Measurements from ENCODE around the gene CARS2.
"Not testable (repeated sequence)": the region's sequence is repeated elsewhere in the genome, so short reads cannot be mapped to it uniquely, and the experiment has no call there.

The CARS2 gene

GRCh38 chr13:110638814-110639806 is 66.8 kb downstream of the CARS2 start:
- DNase-seq (ENCODE audit: low read depth in 3 of 3), result no peak

- no peak for DNase-seq (ENCODE audit: low read depth in 3 of 3)
Measured at GRCh38 chr13:110638257-110638656, 67.7 kb downstream of the CARS2 start.

GRCh38 chr13:110637747-110638146 is 68.2 kb downstream of the CARS2 start:
- DNase-seq (ENCODE audit: low read depth in 3 of 3), result no peak

GRCh38 chr13:110637275-110637674 is 68.6 kb downstream of the CARS2 start:
- DNase-seq (ENCODE audit: low read depth in 3 of 3), result no peak

GRCh38 chr13:110636701-110637201 is 69.2 kb downstream of the CARS2 start:
- no peak for DNase-seq (ENCODE audit: low read depth in 3 of 3)

- no peak for DNase-seq (ENCODE audit: low read depth in 3 of 3)
Measured at GRCh38 chr13:110636053-110636475, 69.9 kb downstream of the CARS2 start.

GRCh38 chr13:110635405-110636002 is 70.4 kb downstream of the CARS2 start:
- no peak for DNase-seq (ENCODE audit: low read depth in 3 of 3)

GRCh38 chr13:110634558-110634957 is 71.4 kb downstream of the CARS2 start:
- DNase-seq (ENCODE audit: low read depth in 3 of 3), result no peak

GRCh38 chr13:110633776-110634175 is 72.1 kb downstream of the CARS2 start:
- no peak for DNase-seq (ENCODE audit: low read depth in 3 of 3)

- not testable (repeated sequence) for DNase-seq (ENCODE audit: low read depth in 3 of 3)
Measured at GRCh38 chr13:110632255-110632654, 73.7 kb downstream of the CARS2 start.

GRCh38 chr13:110630566-110631119 is 75.3 kb downstream of the CARS2 start:
- no peak for DNase-seq (ENCODE audit: low read depth in 3 of 3)

GRCh38 chr13:110629735-110630134 is 76.2 kb downstream of the CARS2 start:
- no peak for DNase-seq (ENCODE audit: low read depth in 3 of 3)

- no peak for DNase-seq (ENCODE audit: low read depth in 3 of 3)
Measured at GRCh38 chr13:110628952-110629701, 76.8 kb downstream of the CARS2 start.

- DNase-seq (ENCODE audit: low read depth in 3 of 3), result no peak
Measured at GRCh38 chr13:110628477-110628793, 77.5 kb downstream of the CARS2 start.

GRCh38 chr13:110627761-110628476 is 78.0 kb downstream of the CARS2 start:
- no peak for DNase-seq (ENCODE audit: low read depth in 3 of 3)

GRCh38 chr13:110627351-110627750 is 78.6 kb downstream of the CARS2 start:
- no peak for DNase-seq (ENCODE audit: low read depth in 3 of 3)

GRCh38 chr13:110626521-110626920 is 79.4 kb downstream of the CARS2 start:
- DNase-seq (ENCODE audit: low read depth in 3 of 3), result no peak

GRCh38 chr13:110625771-110626321 is 80.1 kb downstream of the CARS2 start:
- no peak for DNase-seq (ENCODE audit: low read depth in 3 of 3)

- no peak for DNase-seq (ENCODE audit: low read depth in 3 of 3)
Measured at GRCh38 chr13:110624766-110625756, 80.9 kb downstream of the CARS2 start.

GRCh38 chr13:110620596-110620995 is 85.3 kb downstream of the CARS2 start:
- DNase-seq (ENCODE audit: low read depth in 3 of 3), result no peak
